ENCODE data around the gene AP5M1.

GRCh38 chr14:57275023-57275664, 6.4 kb downstream of the AP5M1 start:
- TF ChIP-seq CTCF (IDR thresholded peaks at IDR 0.05; ENCODE audit: poor library complexity) (no peak), EZH2 (IDR thresholded peaks at IDR 0.05; ENCODE audit: borderline replicate concordance) (no peak)
